Gastrocnemius medialis (tissue), 4 donors: ENCODE results near the gene E2F1.

Experiments
- POLR2A ChIP-seq, 2 donors: fragments of 450-650 bp; IDR thresholded peaks; one replicate each; pipeline ENCODE4 v1.6.1; 2017; ENCODE audit warnings: antibody characterized with exemption in 2 of 2, mild to moderate bottlenecking in 2 of 2, moderate library complexity in 2 of 2
- TF ChIP-seq, protein P1 (sequence below), 5 experiments: fragments of 450-650 bp in 3 of 5; fragments of 200-600 bp in 2 of 5; sonication (generic) in 2 of 5; IDR thresholded peaks in 4 of 5; conservative IDR thresholded peaks in 1 of 5; 1 replicate in 4 of 5; 2 replicates in 1 of 5; pipeline ENCODE4 v1.5.1; 2016 to 2019; ENCODE audit warnings: antibody characterized with exemption in 5 of 5, mild to moderate bottlenecking in 3 of 5, moderate library complexity in 3 of 5

DNA sequence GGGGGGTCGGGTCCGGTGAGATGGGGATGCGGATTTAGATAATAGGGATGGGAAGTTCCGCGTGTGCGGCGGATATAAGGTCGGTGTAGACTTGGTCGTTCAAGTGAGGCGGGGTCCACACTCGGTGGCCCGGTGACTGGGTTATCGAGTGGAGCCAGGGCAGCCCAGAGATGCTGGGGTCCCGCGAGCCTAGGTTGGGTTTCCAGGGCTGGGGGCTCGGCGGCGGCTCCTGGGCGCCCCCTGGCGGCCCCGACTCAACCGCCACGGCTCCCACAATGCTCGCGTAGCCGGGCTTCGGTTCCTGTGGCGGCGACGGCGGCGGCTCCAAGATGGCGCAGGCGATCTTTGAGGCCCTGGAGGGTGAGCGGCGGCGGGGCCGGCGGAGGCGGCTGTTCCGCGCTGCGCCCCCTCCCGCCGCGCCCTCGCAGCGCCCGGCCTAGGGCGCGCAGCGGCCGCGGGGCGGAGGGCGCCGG is 45.5 kb upstream of the E2F1 start, which contains the start of gene ZNF341:
- TF ChIP-seq, protein P1, sequence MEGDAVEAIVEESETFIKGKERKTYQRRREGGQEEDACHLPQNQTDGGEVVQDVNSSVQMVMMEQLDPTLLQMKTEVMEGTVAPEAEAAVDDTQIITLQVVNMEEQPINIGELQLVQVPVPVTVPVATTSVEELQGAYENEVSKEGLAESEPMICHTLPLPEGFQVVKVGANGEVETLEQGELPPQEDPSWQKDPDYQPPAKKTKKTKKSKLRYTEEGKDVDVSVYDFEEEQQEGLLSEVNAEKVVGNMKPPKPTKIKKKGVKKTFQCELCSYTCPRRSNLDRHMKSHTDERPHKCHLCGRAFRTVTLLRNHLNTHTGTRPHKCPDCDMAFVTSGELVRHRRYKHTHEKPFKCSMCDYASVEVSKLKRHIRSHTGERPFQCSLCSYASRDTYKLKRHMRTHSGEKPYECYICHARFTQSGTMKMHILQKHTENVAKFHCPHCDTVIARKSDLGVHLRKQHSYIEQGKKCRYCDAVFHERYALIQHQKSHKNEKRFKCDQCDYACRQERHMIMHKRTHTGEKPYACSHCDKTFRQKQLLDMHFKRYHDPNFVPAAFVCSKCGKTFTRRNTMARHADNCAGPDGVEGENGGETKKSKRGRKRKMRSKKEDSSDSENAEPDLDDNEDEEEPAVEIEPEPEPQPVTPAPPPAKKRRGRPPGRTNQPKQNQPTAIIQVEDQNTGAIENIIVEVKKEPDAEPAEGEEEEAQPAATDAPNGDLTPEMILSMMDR (IDR thresholded peaks at IDR 0.05 in 4 of 5, conservative IDR thresholded peaks at IDR 0.05 in 1 of 5): peak; percentile 89 to 94 (median 92)
- TF ChIP-seq POLR2A (IDR thresholded peaks at IDR 0.05): no peak
